DMS153 treated with DMSO at 0.1 percent for 48 hours (cell line): ENCODE measurements around the gene CCNT1.
"Not testable (repeated sequence)": the region's sequence is repeated elsewhere in the genome, so short reads cannot be mapped to it uniquely, and the experiment has no call there.

Experiments used
- DNase-seq: peaks from one replicate; lab custom pipeline; 2025; ENCODE audit not compliant: unreplicated experiment; lab: John Stamatoyannopoulos, UW

The CCNT1 gene

GRCh38 chr12:48641752-48642555 lies 74.6 kb downstream of the CCNT1 start:
- DNase-seq: not testable (repeated sequence)

- no peak for DNase-seq
These were observed 75.7 kb downstream of the CCNT1 start for GRCh38 chr12:48640854-48641253.

- DNase-seq: no peak
These were observed 76.1 kb downstream of the CCNT1 start for GRCh38 chr12:48640428-48640827.
